ENCODE data around the gene PCDHGA3.

GRCh38 chr5:141343242-141343952, at the start of gene PCDHGA3:
- peak; percentile 40; the same call in 1 of the 2 replicates for TF ChIP-seq CTCF (conservative IDR thresholded peaks at IDR 0.05; ENCODE audit: low read depth, low read length)
- TF ChIP-seq EZH2 (IDR thresholded peaks at IDR 0.05; ENCODE audit: borderline replicate concordance, low read depth, low read length, poor library complexity, severe bottlenecking): no peak

Measured in A673 (cell line).